ENCODE data around the gene ABTB2.

Gene ABTB2

GRCh38 chr11:34341931-34342533, 15.8 kb downstream of the ABTB2 start:
- DNase-seq (ENCODE audit: low read depth) = no peak

- DNase-seq (ENCODE audit: low read depth) = no peak
Observed at GRCh38 chr11:34341096-34341495, 16.7 kb downstream of the ABTB2 start.

- no peak for DNase-seq (ENCODE audit: low read depth)
Observed at GRCh38 chr11:34340653-34341052, 17.2 kb downstream of the ABTB2 start.

GRCh38 chr11:34339149-34340064, 18.4 kb downstream of the ABTB2 start:
- DNase-seq (ENCODE audit: low read depth) = no peak

- no peak for DNase-seq (ENCODE audit: low read depth)
Observed at GRCh38 chr11:34337016-34337415, 20.8 kb downstream of the ABTB2 start.

- DNase-seq (ENCODE audit: low read depth) = no peak
Observed at GRCh38 chr11:34335801-34336200, 22.0 kb downstream of the ABTB2 start.

- DNase-seq (ENCODE audit: low read depth) = no peak
Observed at GRCh38 chr11:34335331-34335730, 22.5 kb downstream of the ABTB2 start.

GRCh38 chr11:34333787-34334186, 24.0 kb downstream of the ABTB2 start:
- no peak for DNase-seq (ENCODE audit: low read depth)

- DNase-seq (ENCODE audit: low read depth) = no peak
Observed at GRCh38 chr11:34332524-34332923, 25.3 kb downstream of the ABTB2 start.

GRCh38 chr11:34331736-34332135, 26.1 kb downstream of the ABTB2 start:
- no peak for DNase-seq (ENCODE audit: low read depth)

- no peak for DNase-seq (ENCODE audit: low read depth)
Observed at GRCh38 chr11:34331329-34331728, 26.5 kb downstream of the ABTB2 start.

- no peak for DNase-seq (ENCODE audit: low read depth)
Observed at GRCh38 chr11:34330653-34331052, 27.2 kb downstream of the ABTB2 start.

- DNase-seq (ENCODE audit: low read depth) = no peak
Observed at GRCh38 chr11:34329876-34330275, 27.9 kb downstream of the ABTB2 start.

GRCh38 chr11:34328632-34328910, 29.2 kb downstream of the ABTB2 start:
- no peak for DNase-seq (ENCODE audit: low read depth)

GRCh38 chr11:34327804-34328631, 29.8 kb downstream of the ABTB2 start:
- no peak for DNase-seq (ENCODE audit: low read depth)

- no peak for DNase-seq (ENCODE audit: low read depth)
Observed at GRCh38 chr11:34324466-34324865, 33.3 kb downstream of the ABTB2 start.

GRCh38 chr11:34323601-34324000, 34.2 kb downstream of the ABTB2 start:
- DNase-seq (ENCODE audit: low read depth) = no peak

GRCh38 chr11:34318111-34319037, 39.4 kb downstream of the ABTB2 start:
- DNase-seq (ENCODE audit: low read depth) = no peak

GRCh38 chr11:34317666-34318065, 40.1 kb downstream of the ABTB2 start:
- no peak for DNase-seq (ENCODE audit: low read depth)

- no peak for DNase-seq (ENCODE audit: low read depth)
Observed at GRCh38 chr11:34317036-34317360, 40.8 kb downstream of the ABTB2 start.

GRCh38 chr11:34316347-34317035, 41.3 kb downstream of the ABTB2 start:
- DNase-seq (ENCODE audit: low read depth) = no peak

Data from T-helper 22 cell (primary cell).